Prostate gland (tissue), 2 donors: Measurements from ENCODE around the gene NYAP1. TPM values are rescaled to one million over a fixed set of nuclear protein-coding genes. Genes with fewer than 3 reads are reported as not detected.
"Not testable (repeated sequence)": the region's sequence is repeated elsewhere in the genome, so short reads cannot be mapped to it uniquely, and the experiment has no call there.

ENCODE experiments used
- DNase-seq: peaks from one replicate; pipeline ENCODE4 v3.0.0-alpha.2; 2019; ENCODE audit warnings: low spot score
- H3K27ac ChIP-seq, 2 donors: fragments of 200-600 bp; sonication (generic); 2 replicates each; pipeline ENCODE4 v1.5.1; 2017 to 2019
- H3K27me3 ChIP-seq: fragments of 200-600 bp; sonication (generic); replicated peaks from 2 replicates; pipeline ENCODE4 v1.5.1; 2019; ENCODE audit not compliant: insufficient read depth
- H3K36me3 ChIP-seq, 2 donors: fragments of 200-600 bp; sonication (generic); 1 replicate in 1 of 2; 2 replicates in 1 of 2; pipeline versions ENCODE4 v1.5.1 to v1.8.1; 2017 to 2019
- H3K4me1 ChIP-seq: fragments of 200-600 bp; sonication (generic); replicated peaks from 2 replicates; pipeline ENCODE4 v1.5.1; 2019
- H3K4me3 ChIP-seq, 2 donors: fragments of 200-600 bp; sonication (generic); 2 replicates each; pipeline ENCODE4 v1.5.1; 2017 to 2019
- H3K9me3 ChIP-seq: fragments of 200-600 bp; sonication (generic); 2 replicates; pipeline ENCODE4 v1.5.1; 2017
- POLR2A ChIP-seq: fragments of 450-650 bp; IDR thresholded peaks from one replicate; pipeline ENCODE4 v1.6.1; 2016; ENCODE audit warnings: antibody characterized with exemption, mild to moderate bottlenecking
- POLR2AphosphoS5 ChIP-seq: sonication (generic); formaldehyde crosslinking; IDR thresholded peaks from one replicate; pipeline ENCODE4 v1.6.1; 2017; ENCODE audit warnings: antibody characterized with exemption
- WGBS: methylation state at CpG from one replicate; pipeline ENCODE4 v1.1.5; 2018; 5-methylcytosine and 5-hydroxymethylcytosine counted together
- intact Hi-C: fragments of 100-400 bp; cut with DNase I; formaldehyde crosslinking; loops from one replicate; pipeline ENCODE4 v1.14.2; 2022
- total RNA-seq, 2 donors: library from RNA; depleted of rRNA; stranded (reverse); fragments of >200 nt; gene quantifications; one replicate each; pipeline ENCODE4 v1.1.0, GENCODE V29; 2016
- TF ChIP-seq, protein P1 (sequence below), 4 experiments: fragments of 200-600 bp in 2 of 4; fragments of 450-650 bp in 2 of 4; sonication (generic) in 2 of 4; IDR thresholded peaks; 1 replicate in 3 of 4; 2 replicates in 1 of 4; pipeline ENCODE4 v1.5.1; 2016 to 2019; ENCODE audit warnings: antibody characterized with exemption in 4 of 4, mild to moderate bottlenecking in 2 of 4, moderate library complexity in 2 of 4

The NYAP1 gene
- total RNA-seq, 2 donors from 2014 or later = 0.73 to 16.9 TPM

DNA sequence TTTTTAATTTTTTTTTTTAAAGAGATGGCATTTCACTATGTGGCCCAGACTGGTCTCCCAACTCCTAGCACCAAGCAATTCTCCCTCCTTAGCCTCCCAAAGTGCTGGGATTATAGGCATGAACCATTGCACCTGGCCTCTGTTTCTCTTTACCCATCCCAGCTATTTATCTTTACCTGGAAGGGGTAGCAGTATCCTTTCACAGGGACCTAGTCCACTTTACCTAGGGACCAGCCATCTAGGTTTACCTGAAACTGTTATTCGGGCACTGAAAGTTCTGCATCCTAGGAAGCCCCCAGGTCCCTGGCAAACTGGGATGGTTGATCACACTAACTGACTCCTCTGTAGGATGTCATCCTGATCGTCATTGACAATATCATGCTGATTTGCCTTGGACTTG lies 33.6 kb downstream of the NYAP1 start:
- intact Hi-C loops = no loop called here
- TF ChIP-seq, protein P1, sequence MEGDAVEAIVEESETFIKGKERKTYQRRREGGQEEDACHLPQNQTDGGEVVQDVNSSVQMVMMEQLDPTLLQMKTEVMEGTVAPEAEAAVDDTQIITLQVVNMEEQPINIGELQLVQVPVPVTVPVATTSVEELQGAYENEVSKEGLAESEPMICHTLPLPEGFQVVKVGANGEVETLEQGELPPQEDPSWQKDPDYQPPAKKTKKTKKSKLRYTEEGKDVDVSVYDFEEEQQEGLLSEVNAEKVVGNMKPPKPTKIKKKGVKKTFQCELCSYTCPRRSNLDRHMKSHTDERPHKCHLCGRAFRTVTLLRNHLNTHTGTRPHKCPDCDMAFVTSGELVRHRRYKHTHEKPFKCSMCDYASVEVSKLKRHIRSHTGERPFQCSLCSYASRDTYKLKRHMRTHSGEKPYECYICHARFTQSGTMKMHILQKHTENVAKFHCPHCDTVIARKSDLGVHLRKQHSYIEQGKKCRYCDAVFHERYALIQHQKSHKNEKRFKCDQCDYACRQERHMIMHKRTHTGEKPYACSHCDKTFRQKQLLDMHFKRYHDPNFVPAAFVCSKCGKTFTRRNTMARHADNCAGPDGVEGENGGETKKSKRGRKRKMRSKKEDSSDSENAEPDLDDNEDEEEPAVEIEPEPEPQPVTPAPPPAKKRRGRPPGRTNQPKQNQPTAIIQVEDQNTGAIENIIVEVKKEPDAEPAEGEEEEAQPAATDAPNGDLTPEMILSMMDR (IDR thresholded peaks at IDR 0.05) = no peak
- TF ChIP-seq POLR2A (no peak), POLR2AphosphoS5 (no peak)
- no peaks in the 10 kb centered on the region for H3K9me3 ChIP-seq
- no peaks in the 10 kb centered on the region for H3K4me1 ChIP-seq
- H3K4me3 ChIP-seq = no peak overlapping the region
- no peaks in the 10 kb centered on the region for H3K36me3 ChIP-seq
- no peaks in the 10 kb centered on the region for H3K27me3 ChIP-seq
- DNase-seq = no peak
- H3K27ac ChIP-seq = no peak overlapping the region
- 89% methylated on average over 2 of the region's 2 CpGs for WGBS

DNA sequence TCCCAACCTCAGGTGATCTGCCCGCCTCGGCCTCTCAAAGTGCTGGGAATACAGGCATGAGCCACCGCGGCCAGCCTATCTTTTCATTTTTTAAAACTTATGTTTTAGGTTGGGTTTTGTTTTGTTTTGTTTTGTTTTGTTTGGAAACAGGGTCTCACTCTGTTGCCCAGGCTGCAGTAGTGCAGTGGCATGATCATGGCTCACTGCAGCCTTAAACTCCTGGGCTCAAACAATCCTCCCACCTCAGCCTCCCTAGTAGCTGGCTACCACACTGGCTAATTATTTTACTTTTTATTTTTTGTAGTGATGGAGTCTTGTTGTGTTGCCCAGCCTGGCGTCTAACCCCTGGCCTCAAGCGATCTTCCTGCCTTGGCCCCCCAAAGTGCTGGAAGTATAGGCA lies 35.9 kb downstream of the NYAP1 start:
- 93% methylated on average over 6 of the region's 6 CpGs for WGBS
- no peaks in the 10 kb centered on the region for H3K27me3 ChIP-seq
- TF ChIP-seq POLR2AphosphoS5 = no peak
- TF ChIP-seq, protein P1 (IDR thresholded peaks at IDR 0.05) = no peak
- TF ChIP-seq POLR2A = no peak
- DNase-seq = no peak
- no peaks in the 10 kb centered on the region for H3K9me3 ChIP-seq
- intact Hi-C loops = no loop called here
- H3K27ac ChIP-seq = no peak overlapping the region
- no peak overlapping the region for H3K4me3 ChIP-seq
- no peaks in the 10 kb centered on the region for H3K36me3 ChIP-seq
- no peaks in the 10 kb centered on the region for H3K4me1 ChIP-seq

DNA sequence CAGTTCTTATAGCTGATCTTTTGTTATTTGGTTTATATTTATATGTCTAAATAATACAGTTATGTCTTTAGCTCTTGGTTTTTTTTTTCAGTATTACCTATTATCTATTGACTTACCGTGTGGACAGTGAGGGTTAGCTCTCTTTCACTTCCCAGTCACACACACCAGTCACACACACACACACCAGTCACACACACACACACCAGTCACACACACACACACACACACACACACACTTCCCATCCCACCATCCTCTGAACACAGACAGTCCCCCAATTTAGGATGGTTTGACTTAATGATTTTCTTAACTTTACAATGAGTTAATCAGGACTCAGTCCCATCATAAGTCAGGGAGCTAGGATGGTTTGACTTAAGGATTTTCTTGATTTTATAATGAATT lies 36.4 kb downstream of the NYAP1 start:
- H3K27ac ChIP-seq = no peak overlapping the region
- TF ChIP-seq, protein P1 (IDR thresholded peaks at IDR 0.05) = no peak
- TF ChIP-seq POLR2AphosphoS5 (no peak), POLR2A (no peak)
- intact Hi-C loops = no loop called here
- no peaks in the 10 kb centered on the region for H3K4me1 ChIP-seq
- no peaks in the 10 kb centered on the region for H3K36me3 ChIP-seq
- no peak for DNase-seq
- H3K4me3 ChIP-seq = no peak overlapping the region
- H3K27me3 ChIP-seq = no peaks in the 10 kb centered on the region
- no peaks in the 10 kb centered on the region for H3K9me3 ChIP-seq
- WGBS = 21% methylated on average over 1 of the region's 1 CpG

DNA sequence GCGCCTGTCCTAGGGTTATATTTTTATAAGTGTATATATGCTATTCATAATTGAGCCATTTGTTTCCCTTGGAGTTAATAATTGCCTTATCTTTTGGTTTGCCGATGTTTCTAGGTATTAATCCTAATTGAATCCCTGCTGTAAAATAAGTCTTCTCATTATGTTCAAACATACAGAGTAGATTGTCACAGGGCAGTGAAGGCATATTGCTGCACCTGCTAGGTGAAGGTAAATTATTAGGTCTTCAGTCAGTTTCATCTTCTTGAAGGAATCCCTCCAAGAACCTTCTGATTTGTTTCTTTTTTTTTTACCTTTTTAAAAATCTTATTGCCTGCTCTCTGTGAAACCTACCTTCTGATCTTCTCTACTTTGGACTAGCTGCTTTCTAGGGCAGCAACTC lies 37.3 kb downstream of the NYAP1 start:
- no peak for DNase-seq
- Histone ChIP-seq H3K4me1 (no peaks in the 10 kb centered on the region), H3K27me3 (no peaks in the 10 kb centered on the region), H3K27ac (no peak overlapping the region), H3K4me3 (no peak overlapping the region), H3K9me3 (no peaks in the 10 kb centered on the region), H3K36me3 (no peaks in the 10 kb centered on the region)
- 84% methylated on average over 2 of the region's 2 CpGs for WGBS
- intact Hi-C loops = no loop called here
- TF ChIP-seq POLR2AphosphoS5 (no peak), POLR2A (no peak)
- TF ChIP-seq, protein P1 (IDR thresholded peaks at IDR 0.05) = no peak

DNA sequence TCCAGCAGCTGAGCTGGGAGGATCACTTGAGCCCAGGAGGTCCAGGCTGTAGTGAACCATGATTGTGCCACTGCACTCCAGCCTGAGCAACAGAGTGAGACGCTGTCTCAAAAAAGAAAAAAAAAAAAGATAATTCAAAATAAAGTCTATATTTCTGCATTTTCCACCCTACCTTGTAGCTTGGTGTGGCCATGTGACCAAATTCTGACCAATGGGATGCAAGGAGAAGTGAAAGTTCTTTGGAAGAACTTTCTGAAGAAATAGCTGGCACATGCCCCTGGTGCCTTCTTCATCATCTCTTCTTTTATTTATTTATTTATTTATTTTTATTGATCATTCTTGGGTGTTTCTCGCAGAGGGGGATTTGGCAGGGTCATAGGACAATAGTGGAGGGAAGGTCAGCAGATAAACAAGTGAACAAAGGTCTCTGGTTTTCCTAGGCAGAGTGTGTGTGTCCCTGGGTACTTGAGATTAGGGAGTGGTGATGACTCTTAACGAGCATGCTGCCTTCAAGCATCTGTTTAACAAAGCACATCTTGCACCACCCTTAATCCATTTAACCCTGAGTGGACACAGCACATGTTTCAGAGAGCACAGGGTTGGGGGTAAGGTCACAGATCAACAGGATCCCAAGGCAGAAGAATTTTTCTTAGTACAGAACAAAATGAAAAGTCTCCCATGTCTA lies 38.3 kb downstream of the NYAP1 start:
- intact Hi-C loops, H3K27me3 ChIP-seq, H3K27ac ChIP-seq, H3K36me3 ChIP-seq, H3K4me1 ChIP-seq, H3K4me3 ChIP-seq, DNase-seq, H3K9me3 ChIP-seq: not testable (repeated sequence)
- 93% methylated on average over 2 of the region's 3 CpGs for WGBS

DNA sequence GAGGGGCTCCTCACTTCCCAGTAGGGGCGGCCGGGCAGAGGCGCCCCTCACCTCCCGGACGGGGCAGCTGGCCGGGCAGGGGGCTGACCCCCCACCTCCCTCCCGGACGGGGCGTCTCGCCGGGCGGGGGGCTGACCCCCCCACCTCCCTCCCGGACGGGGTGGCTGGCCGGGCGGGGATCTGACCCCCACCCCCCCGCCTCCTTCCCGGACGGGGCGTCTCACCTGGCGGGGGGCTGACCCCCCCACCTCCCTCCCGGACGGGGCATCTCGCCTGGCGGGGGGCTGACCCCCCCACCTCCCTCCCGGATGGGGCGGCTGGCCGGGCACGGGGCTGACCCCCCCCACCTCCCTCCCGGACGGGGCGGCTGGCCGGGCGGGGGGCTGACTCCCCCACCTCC lies 39.5 kb downstream of the NYAP1 start:
- intact Hi-C loops, H3K4me3 ChIP-seq, H3K27ac ChIP-seq, H3K9me3 ChIP-seq, H3K27me3 ChIP-seq, H3K4me1 ChIP-seq, DNase-seq, H3K36me3 ChIP-seq: not testable (repeated sequence)
- WGBS = no CpG with 5 or more reads among the region's 34 CpGs

DNA sequence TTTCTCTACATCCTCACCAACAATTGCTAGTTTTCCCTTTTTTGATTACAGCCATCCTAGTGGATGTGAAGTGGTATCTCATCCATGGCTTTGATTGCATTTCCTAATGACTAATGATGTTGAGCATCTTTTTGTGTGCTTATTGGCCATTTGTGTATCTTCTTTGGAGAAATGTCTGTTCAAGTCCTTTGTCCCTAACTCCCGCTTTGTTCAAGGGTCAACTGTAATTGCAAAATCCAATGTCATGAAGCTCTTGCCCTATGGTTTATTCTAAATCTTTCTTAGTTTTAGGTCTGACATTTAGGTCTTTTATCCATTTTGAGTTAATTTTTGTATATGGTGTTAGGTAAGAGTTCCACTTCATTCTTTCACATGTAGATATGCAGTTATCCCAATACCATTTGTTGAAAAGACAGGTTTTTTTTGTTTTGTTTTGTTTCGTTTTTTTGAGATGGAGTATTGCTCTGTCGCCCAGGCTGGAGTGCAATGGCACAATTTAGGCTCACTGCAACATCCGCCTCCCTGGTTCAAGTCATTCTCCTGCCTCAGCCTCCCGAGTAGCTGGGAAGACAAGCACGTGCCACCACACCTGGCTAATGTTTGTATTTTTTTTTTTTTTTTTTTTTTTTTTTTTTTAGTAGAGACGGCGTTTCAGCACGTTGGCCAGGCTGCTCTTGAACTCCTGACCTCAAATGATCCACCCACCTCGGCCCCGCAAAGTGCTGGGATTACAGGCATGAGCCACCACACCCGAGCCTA lies 44.6 kb downstream of the NYAP1 start:
- H3K27me3 ChIP-seq, H3K4me3 ChIP-seq, H3K27ac ChIP-seq, H3K36me3 ChIP-seq, intact Hi-C loops, DNase-seq, H3K9me3 ChIP-seq, H3K4me1 ChIP-seq: not testable (repeated sequence)
- WGBS = 75% methylated on average over 12 of the region's 12 CpGs
